Gastroesophageal sphincter (tissue), 3 donors: ENCODE measurements around the gene MRPS26.
A peak's percentile ranks its signal among the peaks of the same experiment; 100 is the strongest.

ENCODE experiments used
- EP300 ChIP-seq: sonication (generic); formaldehyde crosslinking; IDR thresholded peaks from one replicate; pipeline ENCODE4 v1.6.1; 2017; ENCODE audit warnings: antibody characterized with exemption, mild to moderate bottlenecking
- POLR2A ChIP-seq, 2 donors: fragments of 450-650 bp; IDR thresholded peaks; one replicate each; pipeline ENCODE4 v1.6.1; 2017; ENCODE audit warnings: antibody characterized with exemption in 2 of 2, mild to moderate bottlenecking in 2 of 2, moderate library complexity in 1 of 2
- TF ChIP-seq, protein P1 (sequence below), 4 experiments: fragments of 200-600 bp in 2 of 4; fragments of 450-650 bp in 2 of 4; sonication (generic) in 1 of 4; IDR thresholded peaks; one replicate each; pipeline ENCODE4 v1.5.1; 2017 to 2019; ENCODE audit warnings: antibody characterized with exemption in 4 of 4, mild to moderate bottlenecking in 2 of 4, moderate library complexity in 2 of 4

DNA sequence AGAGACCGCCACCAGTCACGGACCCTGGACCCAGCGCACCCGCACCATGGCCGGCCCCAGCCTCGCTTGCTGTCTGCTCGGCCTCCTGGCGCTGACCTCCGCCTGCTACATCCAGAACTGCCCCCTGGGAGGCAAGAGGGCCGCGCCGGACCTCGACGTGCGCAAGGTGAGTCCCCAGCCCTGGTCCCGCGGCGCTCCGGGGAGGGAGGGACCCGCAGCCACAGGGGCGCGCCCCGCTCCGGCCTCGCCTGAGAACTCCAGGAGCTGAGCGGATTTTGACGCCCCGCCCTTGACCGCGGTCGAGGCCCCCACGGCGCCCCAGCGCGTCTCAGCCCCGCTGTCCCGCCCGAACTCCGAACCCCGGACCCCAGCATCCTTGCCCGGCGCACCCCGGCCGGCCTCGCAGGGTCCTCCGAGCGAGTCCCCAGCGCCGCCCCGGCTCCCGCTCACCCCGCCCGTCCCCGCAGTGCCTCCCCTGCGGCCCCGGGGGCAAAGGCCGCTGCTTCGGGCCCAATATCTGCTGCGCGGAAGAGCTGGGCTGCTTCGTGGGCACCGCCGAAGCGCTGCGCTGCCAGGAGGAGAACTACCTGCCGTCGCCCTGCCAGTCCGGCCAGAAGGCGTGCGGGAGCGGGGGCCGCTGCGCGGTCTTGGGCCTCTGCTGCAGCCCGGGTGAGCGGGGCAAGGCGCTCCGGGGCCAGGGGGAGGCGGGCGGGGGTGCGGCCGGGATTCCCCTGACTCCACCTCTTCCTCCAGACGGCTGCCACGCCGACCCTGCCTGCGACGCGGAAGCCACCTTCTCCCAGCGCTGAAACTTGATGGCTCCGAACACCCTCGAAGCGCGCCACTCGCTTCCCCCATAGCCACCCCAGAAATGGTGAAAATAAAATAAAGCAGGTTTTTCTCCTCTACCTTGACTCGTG is 26.0 kb downstream of the MRPS26 start, which contains the start of gene OXT:
- TF ChIP-seq, protein P1, sequence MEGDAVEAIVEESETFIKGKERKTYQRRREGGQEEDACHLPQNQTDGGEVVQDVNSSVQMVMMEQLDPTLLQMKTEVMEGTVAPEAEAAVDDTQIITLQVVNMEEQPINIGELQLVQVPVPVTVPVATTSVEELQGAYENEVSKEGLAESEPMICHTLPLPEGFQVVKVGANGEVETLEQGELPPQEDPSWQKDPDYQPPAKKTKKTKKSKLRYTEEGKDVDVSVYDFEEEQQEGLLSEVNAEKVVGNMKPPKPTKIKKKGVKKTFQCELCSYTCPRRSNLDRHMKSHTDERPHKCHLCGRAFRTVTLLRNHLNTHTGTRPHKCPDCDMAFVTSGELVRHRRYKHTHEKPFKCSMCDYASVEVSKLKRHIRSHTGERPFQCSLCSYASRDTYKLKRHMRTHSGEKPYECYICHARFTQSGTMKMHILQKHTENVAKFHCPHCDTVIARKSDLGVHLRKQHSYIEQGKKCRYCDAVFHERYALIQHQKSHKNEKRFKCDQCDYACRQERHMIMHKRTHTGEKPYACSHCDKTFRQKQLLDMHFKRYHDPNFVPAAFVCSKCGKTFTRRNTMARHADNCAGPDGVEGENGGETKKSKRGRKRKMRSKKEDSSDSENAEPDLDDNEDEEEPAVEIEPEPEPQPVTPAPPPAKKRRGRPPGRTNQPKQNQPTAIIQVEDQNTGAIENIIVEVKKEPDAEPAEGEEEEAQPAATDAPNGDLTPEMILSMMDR (IDR thresholded peaks at IDR 0.05): no peak
- TF ChIP-seq EP300: no peak
- TF ChIP-seq POLR2A (IDR thresholded peaks at IDR 0.05): peak in 1 of 2 donors; percentile 13
